Endothelial cell of umbilical vein (primary cell): ENCODE measurements around the gene TYW1. TPM values are rescaled to one million over a fixed set of nuclear protein-coding genes. Genes with fewer than 3 reads are reported as not detected.
"Not testable (repeated sequence)": the region's sequence is repeated elsewhere in the genome, so short reads cannot be mapped to it uniquely, and the experiment has no call there.

Experiments
- BruUV-seq: library from RNA; stranded (reverse); fragments of 400-500 nt; replicated peaks from 2 replicates; lab custom pipeline; 2021; lab: Mats Ljungman, UMichigan
- CTCF ChIA-PET: fragments of 300-600, 350-600 bp; sonication (Branson Sonifier 250); formaldehyde crosslinking; loops from one replicate; lab custom pipeline; 2021; ENCODE audit warnings: antibody characterized with exemption, inconsistent platforms; lab: Charles Lee
- POLR2A ChIA-PET: fragments of 300-600, 350-600 bp; sonication (Branson Sonifier 250); formaldehyde crosslinking; loops from one replicate; lab custom pipeline; 2021; ENCODE audit warnings: antibody characterized with exemption, inconsistent platforms; lab: Charles Lee
- DNase-seq: peaks from one replicate; pipeline ENCODE4 v3.0.0-alpha.2; 2011; ENCODE audit warnings: low read depth, low spot score
- FAIRE-seq: peaks from 2 replicates; lab custom pipeline; 2011; peaks lifted over from hg19 to GRCh38; lab: Jason Lieb, UNC
- H2AFZ ChIP-seq: 2 replicates; pipeline ENCODE4 v1.6.0; 2012; ENCODE audit warnings: low read depth, low read length, control low read depth, inconsistent platforms
- H3K27ac ChIP-seq: 2 replicates; pipeline ENCODE4 v1.5.1; 2011; ENCODE audit warnings: low read depth, mild to moderate bottlenecking, control low read depth, low read length, moderate library complexity; ENCODE audit not compliant: insufficient read depth
- H3K27me3 ChIP-seq, 2 experiments: 2 replicates each; pipeline versions ENCODE4 v1.6.0 to v1.6.1; 2011; ENCODE audit warnings: low read length in 2 of 2, mixed read lengths in 1 of 2; ENCODE audit not compliant: control insufficient read depth in 2 of 2, insufficient read depth in 2 of 2
- H3K36me3 ChIP-seq, 2 experiments: 2 replicates in 1 of 2; 3 replicates in 1 of 2; pipeline ENCODE4 v1.5.1; 2011; ENCODE audit warnings: low read length in 2 of 2, mild to moderate bottlenecking in 1 of 2, moderate library complexity in 1 of 2; ENCODE audit not compliant: control insufficient read depth in 2 of 2, insufficient read depth in 2 of 2; ENCODE audit errors: extremely low read depth in 1 of 2
- H3K4me1 ChIP-seq: 3 replicates; pipeline ENCODE4 v1.5.1; 2011; ENCODE audit warnings: mild to moderate bottlenecking, low read length; ENCODE audit not compliant: control insufficient read depth, insufficient read depth; ENCODE audit errors: extremely low read depth
- H3K4me2 ChIP-seq: 2 replicates; pipeline ENCODE4 v1.6.1; 2011; ENCODE audit warnings: low read length, control low read depth, mixed read lengths; ENCODE audit not compliant: insufficient read depth
- H3K4me3 ChIP-seq, 3 experiments: fragments of 200-600 bp in 1 of 3; sonication (generic), shearing (Covaris generic) in 1 of 3; replicated peaks in 1 of 3; 2 replicates each; pipeline ENCODE4 v1.5.1; 2011 to 2016; ENCODE audit warnings: control low read depth in 3 of 3, low read length in 3 of 3, mild to moderate bottlenecking in 2 of 3, inconsistent platforms in 1 of 3, low read depth in 1 of 3, moderate library complexity in 1 of 3; ENCODE audit not compliant: insufficient read depth in 1 of 3
- H3K79me2 ChIP-seq: 2 replicates; pipeline ENCODE4 v1.6.0; 2012; ENCODE audit warnings: low read length, inconsistent platforms; ENCODE audit not compliant: control insufficient read depth, insufficient read depth
- H3K9ac ChIP-seq: replicated peaks from 2 replicates; pipeline ENCODE3; 2011; ENCODE audit warnings: low read length, control low read depth; ENCODE audit not compliant: insufficient read depth; ENCODE audit errors: extremely low read depth
- H3K9me1 ChIP-seq: replicated peaks from 3 replicates; pipeline ENCODE4 v1.6.0; 2011; ENCODE audit warnings: mild to moderate bottlenecking, low read length; ENCODE audit not compliant: control insufficient read depth, insufficient read depth; ENCODE audit errors: extremely low read depth
- H3K9me3 ChIP-seq: replicated peaks from 2 replicates; pipeline ENCODE4 v1.5.1; 2012; ENCODE audit warnings: low read length, inconsistent platforms; ENCODE audit not compliant: control insufficient read depth, insufficient read depth
- H4K20me1 ChIP-seq: replicated peaks from 2 replicates; pipeline ENCODE3; 2011; ENCODE audit warnings: mild to moderate bottlenecking, low read length; ENCODE audit not compliant: control insufficient read depth, insufficient read depth; ENCODE audit errors: extremely low read depth
- dilution Hi-C: fragments of 300-500 bp; cut with MboI; formaldehyde crosslinking; loops from one replicate; pipeline ENCODE4 v1.15.0; 2019; ENCODE audit warnings: low sequenced_read_pairs; ENCODE audit not compliant: extremely low pct_ligation_motif_present
- intact Hi-C: fragments of 100-400 bp; cut with micrococcal nuclease; formaldehyde crosslinking; loops from one replicate; pipeline ENCODE4 v1.10.0; 2022
- polyA plus RNA-seq, 4 experiments: library from polyadenylated mRNA; depleted of rRNA in 3 of 4; stranded (reverse) in 3 of 4; unstranded in 1 of 4; fragments of >200 nt; gene quantifications; 2 replicates each; pipeline versions ENCODE4 v1.2.1 to v1.2.3, GENCODE V29; 2011 to 2012; ENCODE audit warnings: missing spikeins in 1 of 4
- total RNA-seq: library from RNA; stranded (reverse); gene quantifications from 2 replicates; pipeline ENCODE4 v1.2.3, GENCODE V29; 2021

The TYW1 gene
- total and polyA plus RNA-seq, 2 donors (not counting 3 experiments of a cell fraction or from before 2014, with no cell fraction given), result 7.7 to 15.9 TPM

DNA sequence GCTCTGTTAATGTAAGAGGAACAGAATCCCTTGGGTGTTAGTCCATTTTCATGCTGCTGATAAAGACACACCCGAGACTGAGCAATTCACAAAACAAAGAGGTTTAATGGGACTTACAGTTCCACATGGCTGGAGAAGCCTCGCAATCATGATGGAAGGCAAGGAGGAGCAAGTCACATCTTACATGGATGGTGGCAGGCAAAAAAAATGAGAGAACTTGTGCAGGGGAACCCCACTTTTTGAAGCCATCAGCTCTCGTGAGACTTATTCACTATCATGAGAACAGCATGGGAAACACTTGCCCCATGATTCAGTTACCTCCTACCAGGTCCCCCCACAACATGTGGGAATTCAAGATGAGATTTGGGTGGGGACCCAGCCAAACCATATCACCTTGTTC, 143.2 kb downstream of the TYW1 start:
- POLR2A ChIA-PET, H4K20me1 ChIP-seq, dilution Hi-C loops, H2AFZ ChIP-seq, FAIRE-seq, H3K9me1 ChIP-seq, H3K79me2 ChIP-seq, H3K9me3 ChIP-seq, H3K4me1 ChIP-seq, DNase-seq, BruUV-seq, H3K27me3 ChIP-seq, H3K9ac ChIP-seq, H3K27ac ChIP-seq, CTCF ChIA-PET, intact Hi-C loops, H3K4me3 ChIP-seq, H3K4me2 ChIP-seq, H3K36me3 ChIP-seq: not testable (repeated sequence)

DNA sequence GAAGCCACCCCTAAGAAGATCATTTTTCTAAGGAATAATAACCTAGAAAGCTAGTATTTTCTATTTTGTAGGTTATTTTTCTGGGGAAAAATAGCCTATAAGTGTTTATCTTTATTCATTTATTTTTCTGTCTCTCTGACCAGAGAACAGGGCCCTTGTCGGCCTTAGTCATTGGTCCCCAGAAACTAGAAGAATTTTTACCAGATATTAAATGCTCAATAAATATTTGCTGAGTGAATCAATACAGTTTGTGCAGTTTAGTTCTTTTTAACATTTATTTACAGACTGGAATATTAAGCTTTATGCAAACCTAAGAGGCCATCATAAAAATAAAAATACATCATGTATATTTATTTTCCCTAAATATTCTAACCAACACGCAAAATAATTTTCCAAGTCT, 144.4 kb downstream of the TYW1 start:
- dilution Hi-C loops, H2AFZ ChIP-seq, FAIRE-seq, H3K9ac ChIP-seq, H3K36me3 ChIP-seq, intact Hi-C loops, H3K9me3 ChIP-seq, H3K4me2 ChIP-seq, H4K20me1 ChIP-seq, H3K27ac ChIP-seq, H3K4me3 ChIP-seq, H3K9me1 ChIP-seq, H3K79me2 ChIP-seq, CTCF ChIA-PET, DNase-seq, POLR2A ChIA-PET, H3K4me1 ChIP-seq, BruUV-seq, H3K27me3 ChIP-seq: not testable (repeated sequence)

DNA sequence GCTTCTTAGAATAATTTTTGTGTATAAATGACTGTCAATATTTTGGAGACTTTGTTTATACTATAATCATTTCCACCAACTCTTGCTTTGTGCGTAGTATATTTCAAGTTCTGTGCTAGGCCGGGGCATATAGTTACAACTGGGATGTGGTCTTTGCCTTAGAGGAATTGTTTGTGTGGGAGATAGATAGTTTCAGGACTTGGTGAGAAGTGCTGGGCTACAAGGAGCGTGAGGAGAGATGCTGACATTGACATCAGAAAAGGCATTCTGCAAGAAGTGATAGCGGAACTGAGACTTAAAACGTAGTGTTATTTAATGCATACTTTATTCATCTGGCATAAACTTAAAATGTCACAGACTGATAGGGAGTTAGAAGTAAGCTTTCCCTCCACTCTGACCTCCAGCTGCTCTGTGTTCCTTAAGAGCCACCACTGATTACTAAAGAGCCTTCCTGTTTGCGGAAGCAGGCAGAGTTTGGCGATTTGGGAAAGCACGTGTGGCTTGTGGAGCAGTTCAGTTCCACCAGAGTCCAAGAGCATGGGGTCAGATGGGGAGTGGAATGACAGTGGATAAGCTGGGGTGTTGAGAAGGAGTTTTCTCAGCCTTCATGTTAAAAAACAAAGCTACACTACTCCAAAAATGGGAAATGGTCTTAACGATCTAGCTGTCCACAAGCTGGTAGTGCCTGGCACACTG, 146.6 kb downstream of the TYW1 start:
- DNase-seq (peak; percentile 79), FAIRE-seq (peak; percentile 91)
- H4K20me1 ChIP-seq, H3K9me3 ChIP-seq, H3K27ac ChIP-seq, dilution Hi-C loops, CTCF ChIA-PET, H3K27me3 ChIP-seq, intact Hi-C loops, H3K79me2 ChIP-seq, H3K4me3 ChIP-seq, H3K36me3 ChIP-seq, H3K9ac ChIP-seq, BruUV-seq, H2AFZ ChIP-seq, H3K9me1 ChIP-seq, H3K4me1 ChIP-seq, H3K4me2 ChIP-seq: not testable (repeated sequence)
- POLR2A ChIA-PET, result interaction anchor here (0.7 kb wide), 1 partner anchor 159 kb away, joined by 3 read pairs; no protein-coding TSS in a partner anchor

DNA sequence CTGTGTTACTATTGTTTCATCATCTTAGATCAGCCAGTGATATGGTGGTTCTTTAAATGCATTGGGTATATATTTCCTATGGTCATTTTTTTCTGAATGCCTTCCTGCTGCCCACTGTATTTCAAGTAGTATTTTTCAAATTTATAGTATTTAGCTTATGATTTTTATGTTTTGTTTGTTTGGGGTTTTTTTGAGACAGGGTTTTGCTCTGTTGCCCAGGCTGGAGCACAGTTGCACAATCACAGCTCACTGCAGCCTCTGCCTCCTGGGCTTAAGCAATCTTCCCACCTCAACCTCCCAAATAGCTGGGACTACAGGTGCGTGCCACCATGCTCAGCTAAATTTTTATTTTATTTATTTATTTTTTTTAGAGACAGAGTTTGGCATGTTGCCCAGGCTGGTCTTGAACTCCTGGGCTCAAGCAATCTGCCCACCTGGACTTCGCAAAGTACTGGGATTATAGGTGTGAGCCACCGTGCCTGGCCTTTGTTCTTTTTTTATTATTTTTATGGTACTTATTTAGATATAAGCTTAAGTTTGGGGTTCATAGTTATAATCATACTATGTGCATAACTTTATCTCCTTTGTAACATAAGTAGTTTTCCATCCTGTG, 149.1 kb downstream of the TYW1 start:
- H3K4me2 ChIP-seq, H3K9me1 ChIP-seq, DNase-seq, H2AFZ ChIP-seq, H3K36me3 ChIP-seq, POLR2A ChIA-PET, FAIRE-seq, H3K4me1 ChIP-seq, H3K27ac ChIP-seq, intact Hi-C loops, BruUV-seq, H3K27me3 ChIP-seq, H3K9ac ChIP-seq, H4K20me1 ChIP-seq, CTCF ChIA-PET, dilution Hi-C loops, H3K4me3 ChIP-seq, H3K9me3 ChIP-seq, H3K79me2 ChIP-seq: not testable (repeated sequence)
